Activated CD8-positive, alpha-beta T cell treated with anti-CD3 and anti-CD28 coated beads for 36 hours (primary cell): Measurements from ENCODE around the gene PLCXD1. TPM values are rescaled to one million over a fixed set of nuclear protein-coding genes. Genes with fewer than 3 reads are reported as not detected.
"Not testable (repeated sequence)": the region's sequence is repeated elsewhere in the genome, so short reads cannot be mapped to it uniquely, and the experiment has no call there.

Source experiments
- ATAC-seq: fragments of 200-7000 bp; cut with Tn5 transposase; one replicate; pipeline ENCODE4 v1.10.0; 2021; ENCODE audit warnings: mild to moderate bottlenecking, moderate library complexity
- CTCF ChIA-PET: fragments of 350-600 bp; sonication (Branson Sonifier 250); formaldehyde crosslinking; loops from one replicate; lab custom pipeline; 2021; ENCODE audit warnings: antibody characterized with exemption; lab: Charles Lee
- POLR2A ChIA-PET: fragments of 350-600 bp; sonication (Branson Sonifier 250); formaldehyde crosslinking; loops from one replicate; lab custom pipeline; 2021; ENCODE audit warnings: antibody characterized with exemption; lab: Charles Lee
- DNase-seq: peaks from one replicate; pipeline ENCODE4 v3.0.0-alpha.2; 2020
- H3K27ac Mint-ChIP-seq: one replicate; pipeline ENCODE4 v1.8.0; 2021; ENCODE audit warnings: mild to moderate bottlenecking, mixed read lengths
- H3K27me3 Mint-ChIP-seq: one replicate; pipeline ENCODE4 v1.8.0; 2021; ENCODE audit warnings: mixed read lengths
- H3K36me3 Mint-ChIP-seq: one replicate; pipeline ENCODE4 v1.8.0; 2021; ENCODE audit warnings: low read depth, mixed read lengths
- H3K4me1 Mint-ChIP-seq: one replicate; pipeline ENCODE4 v1.8.0; 2021; ENCODE audit warnings: low read depth, mixed read lengths
- H3K4me3 Mint-ChIP-seq: one replicate; pipeline ENCODE4 v1.8.0; 2021; ENCODE audit warnings: mild to moderate bottlenecking, moderate library complexity, mixed read lengths
- H3K9me3 Mint-ChIP-seq: one replicate; pipeline ENCODE4 v1.8.0; 2021; ENCODE audit warnings: mixed read lengths
- CTCF ChIP-seq: fragments of 200-600 bp; IDR thresholded peaks from one replicate; pipeline ENCODE4 v1.8.0; 2022; ENCODE audit warnings: antibody characterized with exemption, mild to moderate bottlenecking
- intact Hi-C: fragments of 100-400 bp; cut with micrococcal nuclease; formaldehyde crosslinking; loops from one replicate; pipeline ENCODE4 v1.10.0; 2022
- total RNA-seq, 2 experiments: library from RNA; stranded (reverse); gene quantifications; one replicate each; pipeline ENCODE4 v1.2.3, GENCODE V29; 2021

PLCXD1 gene
- total RNA-seq, 2 experiments from 2014 or later: 63.9 to 65.7 TPM

GRCh38 chrX:329291-329910 is 48.2 kb downstream of the PLCXD1 start:
- DNase-seq (no peak), ATAC-seq (no peak)
- no peaks in the 10 kb centered on the region for H3K27me3 Mint-ChIP-seq
- ChIA-PET CTCF (no interaction called here), POLR2A (no interaction called here)
- peaks cover 5% of the 10 kb centered on the region for H3K4me1 Mint-ChIP-seq
- H3K27ac Mint-ChIP-seq: no peak overlapping the region
- no peak for TF ChIP-seq CTCF
- no peaks in the 10 kb centered on the region for H3K36me3 Mint-ChIP-seq
- intact Hi-C loops: no loop called here
- H3K9me3 Mint-ChIP-seq: no peaks in the 10 kb centered on the region
- H3K4me3 Mint-ChIP-seq: no peak overlapping the region

- H3K4me3 Mint-ChIP-seq, DNase-seq, H3K9me3 Mint-ChIP-seq, H3K27ac Mint-ChIP-seq, intact Hi-C loops, H3K36me3 Mint-ChIP-seq, CTCF ChIA-PET, H3K4me1 Mint-ChIP-seq, H3K27me3 Mint-ChIP-seq, POLR2A ChIA-PET, ATAC-seq: not testable (repeated sequence)
Measured at GRCh38 chrX:330141-330725, 49.1 kb downstream of the PLCXD1 start.

- H3K36me3 Mint-ChIP-seq: no peaks in the 10 kb centered on the region
- H3K27me3 Mint-ChIP-seq: no peaks in the 10 kb centered on the region
- ChIA-PET CTCF (no interaction called here), POLR2A (no interaction called here)
- no peak overlapping the region for H3K27ac Mint-ChIP-seq
- peaks cover 3% of the 10 kb centered on the region for H3K4me1 Mint-ChIP-seq
- no peak for DNase-seq
- H3K4me3 Mint-ChIP-seq: no peak overlapping the region
- H3K9me3 Mint-ChIP-seq: no peaks in the 10 kb centered on the region
- intact Hi-C loops: no loop called here
- TF ChIP-seq CTCF: no peak
- no peak for ATAC-seq
Measured at GRCh38 chrX:330726-331150, 49.6 kb downstream of the PLCXD1 start.

GRCh38 chrX:331151-331824 is 50.1 kb downstream of the PLCXD1 start:
- TF ChIP-seq CTCF: no peak
- POLR2A ChIA-PET: no interaction called here
- Mint-ChIP-seq H3K36me3 (peaks cover 3% of the 10 kb centered on the region), H3K9me3 (no peaks in the 10 kb centered on the region), H3K4me1 (peaks cover 3% of the 10 kb centered on the region), H3K27ac (no peak overlapping the region), H3K27me3 (no peaks in the 10 kb centered on the region), H3K4me3 (peak overlapping the region; percentile 5)
- ATAC-seq (peak; percentile 74), DNase-seq (peak; percentile 42)
- intact Hi-C loops: no loop called here
- CTCF ChIA-PET: no interaction called here

- Mint-ChIP-seq H3K36me3 (peaks cover 8% of the 10 kb centered on the region), H3K27ac (no peak overlapping the region), H3K4me3 (peak overlapping the region; percentile 5), H3K27me3 (no peaks in the 10 kb centered on the region), H3K4me1 (peaks cover 3% of the 10 kb centered on the region), H3K9me3 (no peaks in the 10 kb centered on the region)
- POLR2A ChIA-PET: no interaction called here
- DNase-seq: no peak
- intact Hi-C loops: no loop called here
- no peak for TF ChIP-seq CTCF
- CTCF ChIA-PET: no interaction called here
- peak; percentile 19 for ATAC-seq
Measured at GRCh38 chrX:331825-332495, 50.8 kb downstream of the PLCXD1 start.
